H7 (cell line): Measurements from ENCODE around the gene HES1. TPM values are rescaled to one million over a fixed set of nuclear protein-coding genes. Genes with fewer than 3 reads are reported as not detected.
"Not testable (repeated sequence)": the region's sequence is repeated elsewhere in the genome, so short reads cannot be mapped to it uniquely, and the experiment has no call there.

Source experiments
- DNase-seq: peaks from one replicate; pipeline ENCODE4 v3.0.0; 2012
- H3K27me3 ChIP-seq: 2 replicates; pipeline ENCODE4 v1.6.0; 2011; ENCODE audit warnings: mild to moderate bottlenecking, low read length; ENCODE audit not compliant: control insufficient read depth, insufficient read depth
- H3K36me3 ChIP-seq: replicated peaks from 2 replicates; pipeline ENCODE4 v1.5.1; 2011; ENCODE audit warnings: low read length; ENCODE audit not compliant: control insufficient read depth, insufficient read depth
- H3K4me3 ChIP-seq: 2 replicates; pipeline ENCODE4 v1.5.1; 2011; ENCODE audit warnings: low read depth, mild to moderate bottlenecking, control low read depth, low read length, moderate library complexity; ENCODE audit not compliant: insufficient read depth
- total RNA-seq: library from RNA; depleted of rRNA; stranded (reverse); fragments of >200 nt; shearing (Covaris generic); gene quantifications from 2 replicates; pipeline ENCODE4 v1.2.3, GENCODE V29; 2014

The HES1 gene
- total RNA-seq, 1 experiment from 2014 or later, result 70.9 TPM

DNA sequence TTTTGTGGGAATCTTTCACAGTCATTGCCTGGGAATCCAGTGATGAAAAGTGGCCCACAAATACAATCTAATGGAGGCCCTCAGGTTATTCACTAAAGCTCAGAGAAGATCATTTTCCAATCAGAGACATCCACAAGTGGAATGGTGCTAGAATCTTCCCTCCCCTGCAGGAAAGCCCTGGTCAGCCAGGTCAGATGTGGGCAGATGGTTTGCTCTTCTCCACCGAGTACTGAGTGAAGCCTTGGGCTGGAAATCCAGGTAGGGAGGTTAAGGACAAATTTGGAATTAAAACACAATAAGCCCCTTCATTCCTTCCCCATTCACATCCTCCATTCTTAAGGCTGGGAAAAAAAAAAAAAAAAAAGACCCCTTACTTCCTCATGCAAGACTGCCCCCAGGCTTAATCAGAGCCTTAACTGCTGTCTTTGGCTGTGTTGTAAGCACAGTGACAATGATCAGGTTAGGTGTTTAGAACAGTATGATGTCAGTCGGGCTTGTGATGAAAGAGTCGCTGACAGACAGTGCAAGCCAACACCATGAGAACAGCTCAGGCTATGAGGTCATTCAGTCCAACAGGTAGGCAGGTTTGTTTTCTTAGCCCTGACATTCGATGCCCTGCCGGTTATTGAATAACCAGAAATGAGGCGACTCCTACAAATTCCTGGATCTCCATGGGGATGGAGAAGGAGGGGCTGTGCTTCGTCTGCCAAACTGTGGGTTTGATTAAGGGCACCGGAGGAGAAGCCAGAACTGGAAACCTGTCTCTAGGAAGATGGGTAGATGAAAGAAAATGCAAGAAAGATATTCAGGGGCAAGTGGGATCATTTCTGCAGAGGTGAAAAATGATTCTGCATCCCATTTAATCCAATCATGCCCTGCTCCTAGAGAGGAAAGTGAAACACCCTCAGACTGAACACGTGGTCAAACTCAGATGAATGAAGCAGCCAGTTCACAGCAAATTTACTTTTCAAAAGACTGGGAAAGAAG lies 23.5 kb upstream of the HES1 start:
- peak; percentile 26 for DNase-seq
- Histone ChIP-seq H3K4me3 (no peak overlapping the region), H3K36me3 (no peaks in the 10 kb centered on the region), H3K27me3 (no peaks in the 10 kb centered on the region)

DNA sequence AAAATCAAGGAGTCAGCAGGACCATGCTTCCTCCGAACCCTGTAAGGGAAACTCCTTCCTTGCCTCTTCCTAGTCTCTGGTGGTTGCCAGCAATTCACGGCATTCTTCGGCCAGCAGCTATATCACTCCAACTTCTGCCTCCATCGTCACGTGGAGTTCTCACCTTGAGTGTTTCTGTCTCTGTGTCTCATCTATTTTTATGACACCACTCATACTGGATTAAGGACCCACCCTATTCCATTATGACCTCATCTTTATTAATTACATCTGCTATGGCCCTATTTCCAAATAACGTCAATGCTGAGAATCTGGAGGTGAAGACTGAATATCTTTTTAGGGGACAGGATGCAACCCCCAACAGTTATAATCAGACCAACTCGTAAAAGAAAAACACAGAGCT lies 21.8 kb upstream of the HES1 start:
- Histone ChIP-seq H3K4me3 (no peak overlapping the region), H3K36me3 (no peaks in the 10 kb centered on the region), H3K27me3 (no peaks in the 10 kb centered on the region)
- no peak for DNase-seq

DNA sequence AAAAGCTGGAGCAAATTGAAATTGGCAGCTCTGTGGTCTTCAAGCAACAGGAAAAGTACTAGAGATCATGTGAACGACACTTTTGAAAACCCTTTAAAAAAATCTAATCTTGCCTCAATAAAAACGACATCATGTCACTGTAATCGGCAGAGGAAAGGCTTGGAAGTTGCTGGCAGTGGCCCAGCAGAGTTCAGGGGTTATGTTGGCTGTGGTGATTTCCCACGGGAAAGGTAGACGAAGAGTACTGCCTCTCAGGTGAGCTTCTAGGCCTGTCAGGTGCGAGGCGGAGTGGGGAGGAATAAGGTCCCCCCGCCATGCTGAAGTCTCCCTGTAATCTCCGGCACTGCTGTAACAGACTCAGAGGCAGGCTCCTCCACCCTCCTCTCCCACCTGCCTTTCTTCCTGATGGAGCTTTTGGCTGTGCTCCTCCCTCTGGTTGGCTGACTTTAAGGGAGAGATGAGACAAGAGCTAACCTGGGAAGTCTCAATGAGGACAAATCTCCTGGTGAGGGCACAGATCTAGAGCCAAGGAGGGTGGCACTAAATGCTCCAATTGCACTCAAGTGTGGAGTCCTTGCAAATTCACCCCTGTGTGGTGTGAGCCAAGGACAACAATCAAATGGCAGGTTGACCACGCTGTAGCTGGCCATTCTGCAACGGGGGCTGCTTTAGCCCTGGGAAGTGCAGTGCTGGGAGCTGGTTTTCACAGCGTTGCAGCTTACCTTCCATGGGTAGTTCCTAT lies 18.7 kb upstream of the HES1 start:
- Histone ChIP-seq H3K4me3 (no peak overlapping the region), H3K36me3 (no peaks in the 10 kb centered on the region), H3K27me3 (no peaks in the 10 kb centered on the region)
- DNase-seq, result peak; percentile 20

DNA sequence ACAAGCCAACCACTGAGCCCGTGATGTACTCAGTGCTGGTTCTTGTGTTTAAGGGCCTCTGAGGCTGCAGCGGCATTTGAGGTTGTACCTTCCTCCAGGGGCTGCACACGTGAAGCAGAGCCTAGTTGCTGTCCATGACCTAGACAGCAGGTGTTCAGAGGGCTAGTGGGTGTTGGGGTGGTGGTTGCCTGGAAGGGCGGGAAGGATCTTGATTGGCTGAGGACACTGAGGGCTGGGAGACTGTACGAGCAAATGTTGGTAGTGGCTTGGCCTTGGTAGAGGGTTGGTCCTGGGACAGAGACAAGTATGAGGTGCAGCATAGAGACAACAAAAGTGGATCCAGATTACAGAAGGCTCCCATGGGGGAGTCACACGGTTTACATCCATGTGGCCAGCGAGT lies 17.0 kb upstream of the HES1 start:
- H3K4me3 ChIP-seq, result no peak overlapping the region
- no peaks in the 10 kb centered on the region for H3K27me3 ChIP-seq
- no peak for DNase-seq
- no peaks in the 10 kb centered on the region for H3K36me3 ChIP-seq

DNA sequence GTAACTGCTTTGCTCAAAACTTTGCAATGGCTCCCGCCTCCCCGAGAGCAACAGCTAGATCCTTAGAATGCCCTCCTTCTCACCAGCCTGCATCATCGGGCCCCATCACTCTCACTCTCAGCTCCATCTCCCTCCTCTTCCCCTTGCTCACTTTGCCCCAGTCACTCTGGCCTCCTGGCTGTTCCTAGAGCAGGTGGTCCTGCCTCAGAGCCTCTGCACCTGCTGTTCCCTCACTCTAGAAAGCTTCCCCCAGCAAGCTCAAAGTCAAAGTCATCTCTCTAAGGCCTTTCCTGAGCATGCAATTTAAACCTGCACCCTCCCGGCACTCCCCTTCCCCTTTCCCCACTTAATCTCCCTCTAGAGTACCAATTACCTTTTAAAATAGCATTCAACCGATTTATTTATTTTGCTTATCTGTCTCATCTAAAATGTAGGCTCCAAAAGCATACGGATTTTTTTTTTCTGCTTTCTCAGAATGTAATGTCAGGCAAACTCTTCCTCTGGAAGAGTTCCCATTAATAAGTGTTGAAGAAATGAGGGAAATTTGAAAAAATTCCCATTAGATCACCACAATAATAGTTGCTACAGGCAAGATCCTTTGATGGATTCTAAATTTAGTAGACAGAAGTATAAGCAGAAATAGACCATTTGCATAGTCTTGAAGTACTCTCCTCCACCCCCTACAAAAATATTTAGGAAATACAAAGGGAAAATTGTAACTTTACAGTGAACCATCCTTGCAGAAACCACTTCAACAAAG lies 15.9 kb upstream of the HES1 start:
- Histone ChIP-seq H3K4me3 (no peak overlapping the region), H3K27me3 (no peaks in the 10 kb centered on the region), H3K36me3 (no peaks in the 10 kb centered on the region)
- no peak for DNase-seq

DNA sequence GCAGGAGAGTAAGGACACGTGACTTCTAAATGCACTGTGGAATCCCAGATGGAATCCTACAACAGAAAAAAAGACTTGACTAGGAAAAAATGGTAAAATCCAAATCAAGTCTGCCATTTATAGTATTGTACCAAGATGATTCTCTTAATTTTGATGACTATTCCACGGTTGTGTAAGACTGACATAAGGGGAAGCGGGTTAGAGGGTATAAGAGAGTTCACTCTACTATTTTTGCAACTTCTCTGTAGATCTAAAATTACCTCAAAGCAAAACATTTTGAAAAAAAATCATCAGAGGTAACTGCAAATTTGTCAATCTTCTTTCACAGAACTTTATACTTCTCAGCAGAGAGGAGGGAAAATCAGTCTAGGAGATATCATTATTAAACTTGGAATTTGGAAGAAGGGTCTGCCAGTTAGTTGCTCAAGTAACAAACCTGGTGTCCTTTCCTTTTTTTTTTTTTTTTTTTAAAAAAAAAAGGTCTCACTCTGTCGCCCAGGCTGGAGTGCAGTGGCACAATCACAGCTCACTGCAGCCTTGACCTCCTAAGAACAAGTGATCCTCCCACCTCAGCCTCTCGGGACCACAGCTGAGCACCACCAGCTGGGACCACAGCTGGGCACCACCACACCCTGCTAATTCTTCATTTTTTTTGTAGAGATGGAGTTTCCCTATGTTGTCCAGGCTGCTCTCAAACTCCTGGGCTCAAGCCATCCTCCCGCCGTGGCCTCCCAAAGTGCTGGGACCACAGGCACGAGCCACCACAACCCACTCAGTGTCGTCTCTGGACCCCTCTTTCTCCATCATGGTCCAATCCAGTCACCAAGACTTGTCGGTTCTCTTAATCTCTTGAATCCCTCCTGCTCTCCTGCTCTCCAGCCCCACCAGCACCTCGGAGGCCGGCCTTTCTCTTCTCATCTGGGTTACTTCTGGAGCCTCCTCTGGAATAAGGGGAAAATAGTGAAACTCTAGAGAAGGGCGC lies 14.9 kb upstream of the HES1 start:
- Histone ChIP-seq H3K36me3 (no peaks in the 10 kb centered on the region), H3K4me3 (no peak overlapping the region), H3K27me3 (no peaks in the 10 kb centered on the region)
- DNase-seq, result no peak

DNA sequence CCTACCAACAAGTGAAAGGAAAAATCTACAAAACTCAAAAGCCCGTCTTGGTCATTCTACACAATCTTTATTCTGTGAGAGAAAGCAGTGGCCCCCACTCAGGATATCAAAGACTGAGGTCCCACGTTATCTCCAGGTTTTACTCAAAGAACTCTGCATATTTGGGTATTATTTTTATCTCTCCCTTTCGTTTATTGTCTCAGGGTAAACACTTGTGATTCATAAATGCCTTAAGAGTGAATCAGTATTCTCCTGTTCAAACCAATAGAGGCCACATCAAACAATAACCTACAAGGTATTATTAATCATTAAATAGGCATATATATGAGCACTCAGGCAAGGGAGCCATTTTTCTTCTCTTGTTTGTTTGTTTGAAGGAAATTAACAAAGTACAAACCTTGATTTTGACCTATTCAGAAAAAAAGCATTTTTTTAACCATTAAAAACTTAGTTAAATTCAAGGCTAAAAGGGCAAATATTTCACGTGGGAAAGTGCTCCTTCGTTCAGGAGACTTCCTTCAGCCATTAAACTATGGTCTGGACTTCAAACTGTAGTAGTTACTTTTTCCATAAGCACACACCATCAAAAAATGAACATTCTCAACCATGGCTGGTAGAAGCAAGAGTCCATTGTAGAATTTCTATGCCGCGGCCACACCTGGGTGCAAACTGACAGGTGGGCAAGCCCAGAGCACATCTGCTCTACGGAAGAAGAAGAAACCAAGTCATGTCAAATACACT lies 13.9 kb upstream of the HES1 start:
- no peak overlapping the region for H3K4me3 ChIP-seq
- H3K27me3 ChIP-seq, result no peaks in the 10 kb centered on the region
- no peaks in the 10 kb centered on the region for H3K36me3 ChIP-seq
- DNase-seq, result no peak

DNA sequence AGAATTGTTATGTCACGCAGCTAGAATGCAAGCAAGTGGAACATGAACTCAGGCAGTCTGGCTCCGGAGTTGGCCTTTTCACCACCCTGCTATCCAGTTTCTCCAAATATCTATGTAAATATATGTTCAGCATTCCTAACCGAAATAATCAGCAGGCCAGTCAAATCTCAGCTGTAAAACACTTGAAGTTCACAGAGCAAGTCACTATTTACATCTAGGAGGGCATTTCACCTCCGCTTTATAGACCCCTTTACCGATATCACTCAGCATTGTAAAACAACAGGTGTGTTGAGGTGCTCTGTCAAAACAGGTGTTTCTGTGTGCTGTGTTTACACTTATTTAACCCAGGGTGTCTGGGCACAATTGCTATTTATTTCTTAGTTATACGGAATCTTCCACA lies 12.2 kb upstream of the HES1 start:
- Histone ChIP-seq H3K36me3 (no peaks in the 10 kb centered on the region), H3K4me3 (no peak overlapping the region), H3K27me3 (no peaks in the 10 kb centered on the region)
- no peak for DNase-seq

DNA sequence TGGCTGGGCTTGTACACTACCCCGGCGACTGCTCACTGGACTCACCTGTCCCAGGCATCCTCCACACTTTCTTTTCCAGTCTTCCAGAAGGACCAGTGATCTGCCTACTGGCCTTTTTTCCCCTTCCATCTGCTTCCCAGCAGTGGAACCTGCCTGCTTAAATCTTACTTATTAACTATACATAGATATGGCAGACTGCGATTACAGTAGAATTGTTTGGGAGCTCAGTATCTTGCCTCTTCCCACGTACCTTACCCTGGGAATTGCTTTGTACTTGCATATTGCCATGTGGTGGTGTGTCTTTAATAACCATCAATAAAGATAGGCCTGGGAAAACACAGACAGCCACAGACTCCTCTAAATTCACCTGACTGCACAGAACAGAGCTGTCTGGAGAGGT lies 11.8 kb upstream of the HES1 start:
- DNase-seq, result no peak
- Histone ChIP-seq H3K4me3 (no peak overlapping the region), H3K36me3 (no peaks in the 10 kb centered on the region), H3K27me3 (no peaks in the 10 kb centered on the region)

DNA sequence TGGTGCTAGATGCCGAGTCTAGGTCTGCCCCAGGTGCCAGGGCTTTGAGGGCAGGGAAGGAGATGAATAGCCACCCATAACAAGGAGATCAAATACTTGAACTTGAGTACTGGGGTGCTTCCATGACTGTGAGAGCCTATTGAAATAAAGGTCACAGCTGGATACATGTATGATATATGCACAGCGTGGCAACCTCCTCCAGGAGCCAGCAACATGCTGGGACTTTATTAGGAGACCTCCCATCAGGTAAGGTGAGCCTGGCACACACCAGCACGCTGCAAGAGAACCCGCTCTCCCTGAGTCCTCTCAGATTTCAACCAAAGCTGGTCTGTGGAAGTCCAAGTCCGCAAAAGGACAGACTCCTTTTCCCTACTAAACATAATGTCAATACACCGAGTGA lies 10.5 kb upstream of the HES1 start:
- no peak for DNase-seq
- Histone ChIP-seq H3K4me3 (no peak overlapping the region), H3K27me3 (no peaks in the 10 kb centered on the region; the same call in 1 of the 2 replicates), H3K36me3 (no peaks in the 10 kb centered on the region)

DNA sequence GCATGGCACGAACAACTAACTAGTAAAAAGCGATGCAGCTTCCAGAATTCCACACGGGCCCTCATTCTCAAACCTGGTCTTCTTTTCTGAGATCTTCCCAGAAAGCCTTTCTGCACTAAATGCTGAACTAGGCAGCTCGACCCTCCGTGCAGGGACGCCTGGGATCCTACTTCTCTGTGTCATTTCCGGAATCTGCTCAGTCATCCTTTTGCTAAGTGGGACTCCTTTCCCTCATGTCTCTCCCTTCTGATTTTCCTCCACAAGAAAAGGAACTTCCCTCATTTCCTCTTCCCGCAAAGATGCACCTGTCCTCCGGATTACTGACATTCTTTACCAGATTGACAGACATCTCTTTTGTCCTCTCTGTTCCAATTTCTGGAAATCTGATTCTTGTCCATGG lies 9.2 kb upstream of the HES1 start:
- H3K4me3 ChIP-seq, result no peak overlapping the region
- H3K36me3 ChIP-seq, result no peaks in the 10 kb centered on the region
- H3K27me3 ChIP-seq, result no peaks in the 10 kb centered on the region; the same call in 1 of the 2 replicates
- no peak for DNase-seq

DNA sequence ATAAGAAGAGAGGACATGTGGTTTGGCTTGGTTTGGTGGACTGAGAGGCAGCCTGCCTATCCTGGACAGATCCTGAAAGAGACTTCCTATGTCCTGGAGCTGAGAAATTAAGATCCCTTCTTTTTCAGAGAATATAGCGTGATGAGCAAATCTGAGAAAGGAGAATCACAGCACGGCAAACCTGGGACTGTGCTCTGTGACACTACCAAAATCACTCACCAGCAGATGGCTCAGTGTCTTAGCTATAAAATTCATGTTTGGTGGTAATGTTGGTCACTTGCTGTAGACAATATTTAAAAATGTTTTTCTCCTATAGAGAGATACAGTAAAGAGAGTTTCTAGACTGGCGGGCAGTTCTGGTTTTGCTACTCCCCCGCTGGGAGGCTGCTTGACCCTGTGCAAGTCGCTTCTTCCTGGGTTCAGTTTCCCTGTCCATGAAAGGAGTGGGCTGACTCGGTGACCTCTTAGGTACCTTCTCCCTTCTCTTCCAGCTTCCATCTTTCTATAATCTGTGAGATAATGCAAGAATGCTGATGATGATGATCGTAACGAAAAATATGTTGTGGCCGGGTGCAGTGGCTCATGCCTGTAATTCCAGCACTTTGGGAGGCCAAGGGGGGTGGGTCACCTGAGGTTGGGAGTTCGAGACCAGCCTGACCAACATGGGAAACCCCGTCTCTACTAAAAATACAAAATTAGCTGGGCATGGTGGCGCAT lies 7.6 kb upstream of the HES1 start:
- Histone ChIP-seq H3K4me3 (no peak overlapping the region), H3K36me3 (no peaks in the 10 kb centered on the region), H3K27me3 (no peaks in the 10 kb centered on the region; the same call in 1 of the 2 replicates)
- DNase-seq, result no peak

DNA sequence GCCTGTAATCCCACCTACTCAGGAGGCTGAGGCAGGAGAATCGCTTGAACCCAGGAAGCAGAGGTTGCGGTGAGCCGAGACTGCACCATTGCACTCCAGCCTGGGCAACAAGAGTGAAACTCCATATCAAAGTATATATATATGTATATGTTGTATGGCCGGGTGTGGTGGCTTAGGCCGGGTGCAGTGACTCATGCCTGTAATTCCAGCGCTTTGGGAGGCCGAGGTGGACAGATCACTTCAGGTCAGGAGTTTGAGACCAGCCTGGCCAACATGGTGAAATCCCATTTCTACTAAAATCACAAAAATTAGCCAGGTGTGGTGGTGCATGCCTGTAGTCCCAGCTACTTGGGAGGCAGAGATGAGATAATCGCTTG lies 7.0 kb upstream of the HES1 start:
- H3K36me3 ChIP-seq, DNase-seq, H3K4me3 ChIP-seq, H3K27me3 ChIP-seq: not testable (repeated sequence)
